Sigmoid colon (tissue), 7 donors: ENCODE data around the gene MTMR4. TPM values are rescaled to one million over a fixed set of nuclear protein-coding genes. Genes with fewer than 3 reads are reported as not detected.

ENCODE experiments used
- DNase-seq: peaks from one replicate; pipeline ENCODE4 v3.0.0-alpha.2; 2019
- H3K27ac ChIP-seq, 4 donors: fragments of 200-600 bp; sonication (generic); one replicate each; pipeline ENCODE4 v1.5.1; 2016 to 2019; ENCODE audit warnings: mild to moderate bottlenecking in 1 of 4
- H3K27me3 ChIP-seq, 3 donors: fragments of 200-600 bp; sonication (generic); one replicate each; pipeline ENCODE4 v1.5.1; 2019; ENCODE audit warnings: mild to moderate bottlenecking in 1 of 3
- H3K36me3 ChIP-seq, 4 donors: fragments of 200-600 bp; sonication (generic); one replicate each; pipeline ENCODE4 v1.5.1; 2016 to 2019
- H3K4me1 ChIP-seq, 4 donors: fragments of 200-600 bp; sonication (generic); one replicate each; pipeline ENCODE4 v1.5.1; 2017 to 2019
- H3K4me3 ChIP-seq, 4 donors: fragments of 200-600 bp; sonication (generic); one replicate each; pipeline ENCODE4 v1.5.1; 2017 to 2019; ENCODE audit warnings: mild to moderate bottlenecking in 2 of 4, moderate library complexity in 1 of 4
- H3K9me3 ChIP-seq, 4 donors: fragments of 200-600 bp in 3 of 4; sonication (generic) in 3 of 4; one replicate each; pipeline versions ENCODE4 v1.5.1 to v1.6.1; 2013 to 2019
- EP300 ChIP-seq, 4 donors: sonication (generic); formaldehyde crosslinking; IDR thresholded peaks; one replicate each; pipeline ENCODE4 v1.6.1; 2017; ENCODE audit warnings: antibody characterized with exemption in 4 of 4
- POLR2A ChIP-seq, 2 donors: fragments of 450-650 bp; IDR thresholded peaks; one replicate each; pipeline ENCODE4 v1.6.1; 2016; ENCODE audit warnings: antibody characterized with exemption in 2 of 2, mild to moderate bottlenecking in 2 of 2, moderate library complexity in 2 of 2
- POLR2AphosphoS5 ChIP-seq, 4 donors: sonication (generic); formaldehyde crosslinking; IDR thresholded peaks; one replicate each; pipeline ENCODE4 v1.6.1; 2017; ENCODE audit warnings: antibody characterized with exemption in 4 of 4
- WGBS, 2 donors: extraction: QIAGEN DNeasy Blood & Tissue Kit; methylation state at CpG; one replicate each; pipeline ENCODE4 v1.1.7; 2013; 5-methylcytosine and 5-hydroxymethylcytosine counted together
- intact Hi-C: fragments of 100-400 bp; cut with DNase I; formaldehyde crosslinking; loops from one replicate; pipeline ENCODE4 v1.15.1; 2023
- polyA plus RNA-seq, 3 donors: library from polyadenylated mRNA; stranded (reverse); fragments of 200-250 nt; gene quantifications; one replicate each; pipeline ENCODE4 v1.2.3, GENCODE V29; 2013
- total RNA-seq, 4 donors: library from RNA; depleted of rRNA; stranded (reverse); fragments of >200 nt; gene quantifications; one replicate each; pipeline ENCODE4 v1.1.0, GENCODE V29; 2016
- TF ChIP-seq, protein P1 (sequence below), 4 experiments: fragments of 450-650 bp in 3 of 4; fragments of 200-600 bp in 1 of 4; IDR thresholded peaks; one replicate each; pipeline ENCODE4 v1.5.1; 2016 to 2019; ENCODE audit warnings: antibody characterized with exemption in 4 of 4, mild to moderate bottlenecking in 3 of 4, moderate library complexity in 2 of 4
- donor health status: healthy with polysubstance abuse.
- donor health status: Bipolar disorder and iron deficiency.
- donor health status: healthy.

The MTMR4 gene
- total and polyA plus RNA-seq, 7 donors: 6.0 to 28.5 (median 22.6) TPM

DNA sequence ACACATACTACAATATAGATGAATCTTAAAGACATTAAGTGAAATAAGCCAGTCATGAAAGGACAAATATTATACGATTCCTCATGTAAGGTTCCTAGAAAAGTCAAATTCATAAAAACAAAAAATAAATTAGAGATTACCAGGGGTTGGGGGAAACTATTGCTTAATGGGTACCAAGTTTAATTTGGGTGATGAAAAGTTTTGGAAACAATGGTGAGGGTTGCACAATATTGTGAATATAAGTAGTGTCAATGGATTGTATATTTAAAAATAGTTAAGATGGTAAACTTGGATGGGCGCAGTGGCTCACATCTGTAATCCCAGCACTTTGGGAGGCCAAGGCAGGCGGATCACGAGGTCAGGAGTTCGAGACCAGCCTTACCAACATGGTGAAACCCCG is 44.1 kb downstream of the MTMR4 start:
- Histone ChIP-seq H3K4me3 (no peak overlapping the region), H3K9me3 (no peaks in the 10 kb centered on the region), H3K36me3 (no peaks in the 10 kb centered on the region), H3K27ac (no peak overlapping the region), H3K4me1 (no peaks in the 10 kb centered on the region), H3K27me3 (peaks cover 0 to 5% (median 0%) of the 10 kb centered on the region in 3 donors)
- no peak for DNase-seq
- intact Hi-C loops: no loop called here
- WGBS, 2 donors: 85 to 95% methylated on average over 6 of the region's 6 CpGs
- TF ChIP-seq, protein P1, sequence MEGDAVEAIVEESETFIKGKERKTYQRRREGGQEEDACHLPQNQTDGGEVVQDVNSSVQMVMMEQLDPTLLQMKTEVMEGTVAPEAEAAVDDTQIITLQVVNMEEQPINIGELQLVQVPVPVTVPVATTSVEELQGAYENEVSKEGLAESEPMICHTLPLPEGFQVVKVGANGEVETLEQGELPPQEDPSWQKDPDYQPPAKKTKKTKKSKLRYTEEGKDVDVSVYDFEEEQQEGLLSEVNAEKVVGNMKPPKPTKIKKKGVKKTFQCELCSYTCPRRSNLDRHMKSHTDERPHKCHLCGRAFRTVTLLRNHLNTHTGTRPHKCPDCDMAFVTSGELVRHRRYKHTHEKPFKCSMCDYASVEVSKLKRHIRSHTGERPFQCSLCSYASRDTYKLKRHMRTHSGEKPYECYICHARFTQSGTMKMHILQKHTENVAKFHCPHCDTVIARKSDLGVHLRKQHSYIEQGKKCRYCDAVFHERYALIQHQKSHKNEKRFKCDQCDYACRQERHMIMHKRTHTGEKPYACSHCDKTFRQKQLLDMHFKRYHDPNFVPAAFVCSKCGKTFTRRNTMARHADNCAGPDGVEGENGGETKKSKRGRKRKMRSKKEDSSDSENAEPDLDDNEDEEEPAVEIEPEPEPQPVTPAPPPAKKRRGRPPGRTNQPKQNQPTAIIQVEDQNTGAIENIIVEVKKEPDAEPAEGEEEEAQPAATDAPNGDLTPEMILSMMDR (IDR thresholded peaks at IDR 0.05): no peak
- TF ChIP-seq EP300 (IDR thresholded peaks at IDR 0.05) (no peak), POLR2A (IDR thresholded peaks at IDR 0.05) (no peak), POLR2AphosphoS5 (IDR thresholded peaks at IDR 0.05) (no peak)

GRCh38 chr17:58468944-58469343 is 45.5 kb downstream of the MTMR4 start:
- Histone ChIP-seq H3K9me3 (no peaks in the 10 kb centered on the region), H3K27me3 (peaks cover 0 to 5% (median 0%) of the 10 kb centered on the region in 3 donors), H3K4me1 (no peaks in the 10 kb centered on the region), H3K36me3 (no peaks in the 10 kb centered on the region), H3K4me3 (no peak overlapping the region), H3K27ac (no peak overlapping the region)
- no peak for DNase-seq
- WGBS, 2 donors: 71 to 81% methylated on average over 3 of the region's 3 CpGs
- no peak for TF ChIP-seq EP300 (IDR thresholded peaks at IDR 0.05)
- TF ChIP-seq, protein P1 (IDR thresholded peaks at IDR 0.05): no peak
- TF ChIP-seq POLR2AphosphoS5 (IDR thresholded peaks at IDR 0.05): no peak
- TF ChIP-seq POLR2A (IDR thresholded peaks at IDR 0.05): no peak
- intact Hi-C loops: no loop called here

- intact Hi-C loops: no loop called here
- Histone ChIP-seq H3K9me3 (no peaks in the 10 kb centered on the region), H3K4me1 (no peaks in the 10 kb centered on the region), H3K4me3 (no peak overlapping the region), H3K36me3 (no peaks in the 10 kb centered on the region), H3K27ac (no peak overlapping the region), H3K27me3 (no peaks in the 10 kb centered on the region)
- DNase-seq: no peak
- TF ChIP-seq POLR2A (IDR thresholded peaks at IDR 0.05): no peak
- TF ChIP-seq EP300 (IDR thresholded peaks at IDR 0.05): no peak
- TF ChIP-seq POLR2AphosphoS5 (IDR thresholded peaks at IDR 0.05): no peak
- TF ChIP-seq, protein P1 (IDR thresholded peaks at IDR 0.05): no peak
These were observed 58.9 kb downstream of the MTMR4 start for GRCh38 chr17:58455491-58455890.

- intact Hi-C loops: no loop called here
- TF ChIP-seq POLR2AphosphoS5 (IDR thresholded peaks at IDR 0.05) (no peak), EP300 (IDR thresholded peaks at IDR 0.05) (no peak), POLR2A (IDR thresholded peaks at IDR 0.05) (no peak)
- TF ChIP-seq, protein P1 (IDR thresholded peaks at IDR 0.05): no peak
- DNase-seq: no peak
- Histone ChIP-seq H3K36me3 (no peaks in the 10 kb centered on the region), H3K4me3 (no peak overlapping the region), H3K27ac (no peak overlapping the region), H3K27me3 (no peaks in the 10 kb centered on the region), H3K4me1 (no peaks in the 10 kb centered on the region), H3K9me3 (no peaks in the 10 kb centered on the region)
- 87 to 96% methylated on average over 1 of the region's 1 CpG for WGBS, 2 donors
These were observed 61.7 kb downstream of the MTMR4 start for GRCh38 chr17:58452738-58453137.
